DND-41 (cell line): ENCODE results near the gene TMEM252.

Experiments used
- ATAC-seq: fragments of 200-7000 bp; cut with Tn5 transposase; 3 replicates; pipeline ENCODE4 v1.9.1; 2021; ENCODE audit warnings: low read depth; ENCODE audit not compliant: insufficient read depth
- DNase-seq: peaks from one replicate; pipeline ENCODE4 v3.0.0-alpha.2; 2020
- H2AFZ ChIP-seq: 2 replicates; pipeline ENCODE4 v1.6.0; 2012; ENCODE audit warnings: low read depth, low read length
- H3K27ac ChIP-seq: 2 replicates; pipeline ENCODE4 v1.5.1; 2012; ENCODE audit warnings: low read length, inconsistent platforms
- H3K27me3 ChIP-seq: fragments of 200-600 bp; sonication (generic); 2 replicates; pipeline ENCODE4 v1.6.0; 2012; ENCODE audit warnings: low read length, mild to moderate bottlenecking, inconsistent platforms; ENCODE audit not compliant: insufficient read depth, poor library complexity
- H3K36me3 ChIP-seq: 2 replicates; pipeline ENCODE4 v1.5.1; 2012; ENCODE audit warnings: low read length, inconsistent platforms; ENCODE audit not compliant: insufficient read depth
- H3K4me1 ChIP-seq: 2 replicates; pipeline ENCODE4 v1.5.1; 2012; ENCODE audit warnings: mild to moderate bottlenecking, low read length; ENCODE audit not compliant: insufficient read depth
- H3K4me2 ChIP-seq: 2 replicates; pipeline ENCODE4 v1.6.0; 2012; ENCODE audit warnings: mild to moderate bottlenecking, moderate library complexity, low read length, inconsistent platforms; ENCODE audit not compliant: insufficient read depth
- H3K4me3 ChIP-seq, 2 experiments: fragments of 200-600 bp in 1 of 2; shearing (Covaris generic) in 1 of 2; 2 replicates each; pipeline ENCODE4 v1.5.1; 2012 to 2016; ENCODE audit warnings: inconsistent platforms in 2 of 2, low read length in 2 of 2, mild to moderate bottlenecking in 2 of 2, low read depth in 1 of 2, moderate library complexity in 1 of 2
- H3K79me2 ChIP-seq: 2 replicates; pipeline ENCODE4 v1.6.0; 2012; ENCODE audit warnings: low read length, inconsistent platforms; ENCODE audit not compliant: insufficient read depth
- H3K9ac ChIP-seq: 2 replicates; pipeline ENCODE4 v1.6.0; 2012; ENCODE audit warnings: low read depth, mild to moderate bottlenecking, inconsistent platforms, low read length, moderate library complexity
- H3K9me3 ChIP-seq: 2 replicates; pipeline ENCODE4 v1.5.1; 2012; ENCODE audit warnings: low read length, moderate library complexity, mild to moderate bottlenecking, inconsistent platforms; ENCODE audit not compliant: insufficient read depth, severe bottlenecking
- H4K20me1 ChIP-seq: 2 replicates; pipeline ENCODE4 v1.6.0; 2012; ENCODE audit warnings: low read length; ENCODE audit not compliant: insufficient read depth
- EZH2 ChIP-seq: IDR thresholded peaks from 3 replicates; pipeline ENCODE4 v1.6.1; 2012; ENCODE audit warnings: borderline replicate concordance, low read depth, mild to moderate bottlenecking, moderate library complexity, low read length, inconsistent platforms; ENCODE audit not compliant: severe bottlenecking
- TF ChIP-seq, protein P1 (sequence below): IDR thresholded peaks from 2 replicates; pipeline ENCODE4 v1.5.1; 2012; ENCODE audit warnings: borderline replicate concordance, low read length, moderate library complexity, mild to moderate bottlenecking; ENCODE audit not compliant: poor library complexity, severe bottlenecking; ENCODE audit errors: extremely low read depth

Gene TMEM252

GRCh38 chr9:68547417-68547816, 6.7 kb upstream of the TMEM252 start:
- no peak overlapping the region for H3K9ac ChIP-seq
- H3K27ac ChIP-seq = no peak overlapping the region
- H3K4me1 ChIP-seq = no peaks in the 10 kb centered on the region
- no peaks in the 10 kb centered on the region for H3K36me3 ChIP-seq
- H3K9me3 ChIP-seq = no peaks in the 10 kb centered on the region
- no peak overlapping the region for H2AFZ ChIP-seq
- DNase-seq (no peak), ATAC-seq (no peak)
- no peak overlapping the region for H3K4me3 ChIP-seq
- H3K79me2 ChIP-seq = no peaks in the 10 kb centered on the region
- no peak overlapping the region for H3K4me2 ChIP-seq
- H3K27me3 ChIP-seq = no peaks in the 10 kb centered on the region
- no peak for TF ChIP-seq EZH2
- TF ChIP-seq, protein P1, sequence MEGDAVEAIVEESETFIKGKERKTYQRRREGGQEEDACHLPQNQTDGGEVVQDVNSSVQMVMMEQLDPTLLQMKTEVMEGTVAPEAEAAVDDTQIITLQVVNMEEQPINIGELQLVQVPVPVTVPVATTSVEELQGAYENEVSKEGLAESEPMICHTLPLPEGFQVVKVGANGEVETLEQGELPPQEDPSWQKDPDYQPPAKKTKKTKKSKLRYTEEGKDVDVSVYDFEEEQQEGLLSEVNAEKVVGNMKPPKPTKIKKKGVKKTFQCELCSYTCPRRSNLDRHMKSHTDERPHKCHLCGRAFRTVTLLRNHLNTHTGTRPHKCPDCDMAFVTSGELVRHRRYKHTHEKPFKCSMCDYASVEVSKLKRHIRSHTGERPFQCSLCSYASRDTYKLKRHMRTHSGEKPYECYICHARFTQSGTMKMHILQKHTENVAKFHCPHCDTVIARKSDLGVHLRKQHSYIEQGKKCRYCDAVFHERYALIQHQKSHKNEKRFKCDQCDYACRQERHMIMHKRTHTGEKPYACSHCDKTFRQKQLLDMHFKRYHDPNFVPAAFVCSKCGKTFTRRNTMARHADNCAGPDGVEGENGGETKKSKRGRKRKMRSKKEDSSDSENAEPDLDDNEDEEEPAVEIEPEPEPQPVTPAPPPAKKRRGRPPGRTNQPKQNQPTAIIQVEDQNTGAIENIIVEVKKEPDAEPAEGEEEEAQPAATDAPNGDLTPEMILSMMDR = no peak
- H4K20me1 ChIP-seq = no peaks in the 10 kb centered on the region

DNA sequence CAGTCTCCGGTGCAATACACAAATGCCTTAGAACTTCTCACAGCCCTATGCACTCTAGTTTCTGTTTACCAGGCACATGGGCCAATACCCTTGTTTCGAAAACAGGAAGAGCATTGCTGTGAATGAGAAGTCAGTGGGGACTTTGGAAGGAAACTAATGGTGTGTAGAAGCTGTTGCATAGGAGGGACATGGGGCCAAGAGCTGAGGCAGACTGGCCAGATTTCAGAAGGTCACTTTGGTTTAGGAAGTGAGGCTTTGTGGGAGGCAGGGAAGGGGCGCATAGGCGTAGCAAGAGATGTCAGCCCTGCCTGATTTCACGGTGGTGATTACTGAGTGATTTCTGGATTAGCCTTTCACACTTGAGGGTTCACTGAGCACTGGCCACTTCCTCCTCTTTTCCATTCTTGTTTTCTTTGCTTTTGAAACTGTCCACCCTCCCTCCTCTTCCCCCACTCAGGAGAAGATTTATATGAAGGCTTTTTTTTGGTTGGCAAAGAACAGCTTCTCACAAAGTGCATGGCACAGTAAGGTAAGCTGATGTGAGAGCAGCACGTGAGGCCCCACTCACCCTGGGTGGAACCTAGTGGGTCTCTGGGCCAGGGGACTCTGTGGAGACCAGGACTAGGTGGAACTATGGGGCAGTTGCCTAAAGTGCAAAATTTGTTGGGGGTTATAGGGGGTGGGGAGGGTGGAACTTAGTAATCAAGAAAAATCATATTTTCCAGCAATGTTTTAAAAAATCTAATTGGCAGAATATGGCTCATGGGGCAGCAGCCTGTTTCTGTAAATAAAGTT, 6.1 kb upstream of the TMEM252 start:
- no peak overlapping the region for H3K4me3 ChIP-seq
- no peak overlapping the region for H2AFZ ChIP-seq
- no peak overlapping the region for H3K4me2 ChIP-seq
- no peaks in the 10 kb centered on the region for H3K79me2 ChIP-seq
- no peaks in the 10 kb centered on the region for H3K36me3 ChIP-seq
- H3K4me1 ChIP-seq = no peaks in the 10 kb centered on the region
- no peaks in the 10 kb centered on the region for H4K20me1 ChIP-seq
- TF ChIP-seq, protein P1 = no peak
- TF ChIP-seq EZH2 = no peak
- no peaks in the 10 kb centered on the region for H3K9me3 ChIP-seq
- no peak overlapping the region for H3K9ac ChIP-seq
- no peaks in the 10 kb centered on the region for H3K27me3 ChIP-seq
- ATAC-seq (no peak), DNase-seq (no peak)
- no peak overlapping the region for H3K27ac ChIP-seq

- no peak for ATAC-seq
- no peak for TF ChIP-seq EZH2
- H3K79me2 ChIP-seq = no peaks in the 10 kb centered on the region
- no peak overlapping the region for H2AFZ ChIP-seq
- no peak overlapping the region for H3K9ac ChIP-seq
- H3K4me1 ChIP-seq = no peaks in the 10 kb centered on the region
- no peaks in the 10 kb centered on the region for H3K36me3 ChIP-seq
- no peak overlapping the region for H3K4me3 ChIP-seq
- H3K9me3 ChIP-seq = no peaks in the 10 kb centered on the region
- no peak overlapping the region for H3K27ac ChIP-seq
- H3K27me3 ChIP-seq = no peaks in the 10 kb centered on the region
- H4K20me1 ChIP-seq = no peaks in the 10 kb centered on the region
- no peak overlapping the region for H3K4me2 ChIP-seq
- no peak for DNase-seq
These were observed 4.5 kb upstream of the TMEM252 start for GRCh38 chr9:68545033-68545705.

DNA sequence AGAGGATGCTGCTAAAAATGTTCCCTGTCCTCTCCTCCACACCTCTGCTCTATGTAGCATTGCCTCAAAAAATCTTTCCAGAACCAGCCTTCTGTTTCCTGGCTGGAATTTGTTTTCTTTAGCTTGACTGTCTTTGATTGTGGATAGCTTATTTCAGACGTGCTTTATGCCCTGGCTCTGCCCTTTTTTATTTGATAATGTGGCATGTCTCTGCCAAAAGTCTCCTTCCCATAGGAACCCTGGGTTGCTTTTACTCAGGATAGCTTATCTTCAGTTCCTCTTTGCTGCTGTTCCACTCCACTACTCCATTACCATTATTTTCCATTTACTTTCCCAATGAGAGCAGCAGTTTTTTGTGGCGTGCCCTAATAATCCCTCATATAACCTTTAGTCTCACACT, 885 bp upstream of the TMEM252 start:
- no peaks in the 10 kb centered on the region for H4K20me1 ChIP-seq
- no peaks in the 10 kb centered on the region for H3K36me3 ChIP-seq
- no peaks in the 10 kb centered on the region for H3K9me3 ChIP-seq
- no peak overlapping the region for H3K4me2 ChIP-seq
- H3K79me2 ChIP-seq = no peaks in the 10 kb centered on the region
- H3K27ac ChIP-seq = no peak overlapping the region
- H3K9ac ChIP-seq = no peak overlapping the region
- ATAC-seq (no peak), DNase-seq (no peak)
- no peaks in the 10 kb centered on the region for H3K4me1 ChIP-seq
- no peak overlapping the region for H3K4me3 ChIP-seq
- TF ChIP-seq, protein P1 = no peak
- no peak for TF ChIP-seq EZH2
- no peaks in the 10 kb centered on the region for H3K27me3 ChIP-seq
- H2AFZ ChIP-seq = no peak overlapping the region
